GM19324 (cell line): ENCODE data around the gene AXL.

Experiments used
- ATAC-seq: cut with Tn5 transposase; IDR thresholded peaks from one replicate; pipeline ENCODE4 v1.9.1; 2021; ENCODE audit warnings: mild to moderate bottlenecking, moderate library complexity; ENCODE audit not compliant: unreplicated experiment, low FRiP score

Gene AXL

DNA sequence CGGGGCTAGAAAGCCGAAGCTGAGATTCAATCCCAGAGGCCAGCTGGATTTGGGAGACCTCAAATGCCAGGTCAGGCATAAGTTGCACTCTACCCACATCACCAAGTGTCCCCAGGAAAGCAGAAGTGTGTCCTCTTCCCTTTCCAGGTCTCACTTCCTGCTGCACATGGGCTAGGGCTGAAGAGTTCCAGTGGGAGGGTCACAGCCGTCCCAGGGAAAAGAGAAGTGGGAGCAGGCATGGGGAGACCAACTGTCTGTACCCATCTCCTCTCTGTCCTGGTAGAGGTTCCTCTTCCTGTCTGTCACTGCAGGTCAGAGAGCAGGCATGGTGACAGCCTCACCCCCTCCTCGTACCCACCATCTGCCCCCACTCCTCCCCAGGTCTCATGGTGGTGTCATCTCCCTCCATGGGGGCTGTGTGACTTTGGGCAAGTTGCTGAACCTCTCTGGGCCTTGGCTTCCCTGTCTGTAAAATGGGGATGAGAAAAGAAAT is 14.8 kb downstream of the AXL start:
- ATAC-seq: no peak

DNA sequence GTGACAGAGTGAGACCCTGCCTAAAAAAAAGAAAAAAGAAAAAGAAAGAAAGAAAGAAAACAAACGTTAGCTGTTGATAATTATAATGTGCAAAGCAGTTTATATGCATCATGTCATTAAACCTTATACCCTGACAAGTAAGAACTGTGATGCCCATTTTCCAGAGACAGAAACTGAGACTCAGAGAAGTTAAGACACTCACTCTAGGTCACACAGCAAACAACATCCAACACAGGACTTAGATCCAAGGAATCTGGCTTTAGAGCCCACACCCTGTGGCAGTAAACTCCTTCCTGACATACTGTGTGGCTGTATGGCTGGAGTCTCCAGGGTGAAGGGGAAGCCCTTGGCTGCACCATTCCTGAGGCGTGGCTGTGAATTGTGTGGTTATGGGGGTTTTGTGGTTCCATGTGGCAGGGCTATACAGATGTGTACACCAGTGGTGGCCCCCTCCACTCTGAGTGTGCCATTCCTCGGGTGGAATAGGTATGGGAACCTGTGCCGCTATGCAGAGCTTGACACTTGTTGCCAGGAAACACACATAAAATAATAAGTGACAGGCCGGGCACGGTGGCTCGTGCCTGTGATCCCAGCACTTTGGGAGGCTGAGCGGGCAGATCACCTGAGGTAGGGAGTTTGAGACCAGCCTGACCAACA is 15.6 kb downstream of the AXL start:
- no peak for ATAC-seq

DNA sequence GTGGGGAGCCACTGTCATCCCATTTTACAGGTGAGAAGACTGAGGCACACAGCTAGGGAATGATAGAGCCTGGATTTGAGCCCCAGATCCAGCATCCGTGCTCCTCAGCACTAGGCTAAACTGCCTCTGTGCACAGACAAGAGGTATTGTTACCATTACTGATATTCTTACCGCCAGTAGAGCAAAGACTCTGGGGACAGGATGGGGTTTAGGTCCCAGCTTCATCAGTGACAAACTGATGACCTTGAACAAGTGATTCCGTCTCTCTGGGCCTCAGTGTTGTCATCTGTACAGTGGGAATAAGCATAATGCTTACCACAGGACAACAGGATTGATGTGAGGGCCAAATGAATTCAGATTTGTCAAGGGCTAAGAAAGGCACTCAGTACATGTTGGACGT is 16.5 kb downstream of the AXL start:
- no peak for ATAC-seq

DNA sequence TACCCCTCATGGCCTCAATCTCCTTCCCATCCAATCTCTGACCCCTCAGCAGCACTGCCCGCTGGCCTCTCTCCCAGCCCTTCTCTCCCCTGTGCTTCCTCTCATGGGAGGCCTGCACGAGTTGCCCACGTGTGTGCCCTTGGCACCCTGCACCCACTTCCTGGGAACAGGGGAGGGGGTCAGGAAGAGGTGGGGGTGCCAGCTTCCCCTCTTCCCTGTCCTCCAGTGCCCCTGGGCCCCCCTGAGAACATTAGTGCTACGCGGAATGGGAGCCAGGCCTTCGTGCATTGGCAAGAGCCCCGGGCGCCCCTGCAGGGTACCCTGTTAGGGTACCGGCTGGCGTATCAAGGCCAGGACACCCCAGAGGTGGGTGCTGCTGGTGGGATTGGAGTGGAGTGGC is 19.2 kb downstream of the AXL start:
- no peak for ATAC-seq

DNA sequence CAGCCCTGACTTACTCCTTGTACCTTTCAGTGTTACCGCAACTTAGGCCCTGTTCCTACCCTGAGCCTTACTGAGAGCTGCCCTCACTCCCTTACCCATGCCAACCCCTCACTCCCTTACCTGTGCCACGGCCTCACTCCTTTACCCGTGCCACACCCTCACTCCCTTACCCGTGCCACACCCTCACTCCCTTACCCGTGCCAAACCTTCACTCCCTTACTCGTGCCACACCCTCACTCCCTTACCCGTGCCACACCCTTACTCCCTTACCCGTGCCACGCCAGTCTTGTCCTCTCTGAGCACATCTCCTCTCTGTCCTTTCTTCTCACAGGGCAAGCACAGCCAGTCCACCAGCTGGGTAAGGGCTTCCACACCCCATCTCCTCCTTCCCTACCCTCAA is 20.3 kb downstream of the AXL start:
- ATAC-seq: no peak

DNA sequence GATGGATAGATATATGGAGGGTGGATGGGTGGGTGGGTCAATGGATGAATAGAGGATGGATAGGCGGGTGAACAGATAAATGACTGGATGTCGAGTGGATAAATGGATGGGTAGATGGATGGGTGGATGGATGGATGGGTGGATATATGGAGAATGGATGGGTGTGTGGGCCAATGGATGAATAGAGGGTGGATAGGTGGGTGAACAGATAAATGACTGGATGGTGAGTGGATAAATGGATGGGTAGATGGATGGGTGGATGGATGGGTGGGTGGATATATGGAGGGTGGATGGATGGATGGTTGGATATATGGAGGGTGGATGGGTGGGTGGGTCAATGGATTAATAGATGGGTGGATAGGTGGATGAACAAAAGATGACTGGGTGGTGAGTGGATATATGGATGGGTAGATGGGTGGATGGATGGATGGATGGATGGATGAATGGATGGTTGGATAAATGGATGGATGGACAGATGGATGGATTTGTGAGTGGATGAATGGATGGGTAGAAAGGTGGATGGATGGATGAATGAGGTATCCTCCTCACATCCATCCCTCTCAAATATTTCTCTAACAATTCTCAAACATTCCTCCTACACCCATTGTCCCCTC is 21.0 kb downstream of the AXL start:
- no peak for ATAC-seq

DNA sequence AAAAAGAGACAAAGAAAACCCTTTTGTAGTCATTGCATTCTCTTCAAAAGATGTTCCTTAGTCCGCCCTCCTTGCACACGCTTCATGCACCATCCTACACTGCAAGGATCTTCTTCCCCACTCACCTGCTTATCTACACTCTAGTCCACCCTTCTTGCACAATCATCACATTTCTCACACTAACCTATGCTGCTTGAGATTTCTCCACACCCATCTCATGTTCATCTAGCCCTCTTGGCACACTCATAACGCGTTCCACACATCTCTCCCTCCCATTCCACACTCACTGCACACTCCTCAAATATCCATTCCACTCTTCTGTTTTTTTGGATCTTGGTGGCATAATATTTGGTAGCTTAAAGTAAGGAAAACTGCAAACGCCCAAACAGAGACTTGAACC is 22.8 kb downstream of the AXL start:
- no peak for ATAC-seq

DNA sequence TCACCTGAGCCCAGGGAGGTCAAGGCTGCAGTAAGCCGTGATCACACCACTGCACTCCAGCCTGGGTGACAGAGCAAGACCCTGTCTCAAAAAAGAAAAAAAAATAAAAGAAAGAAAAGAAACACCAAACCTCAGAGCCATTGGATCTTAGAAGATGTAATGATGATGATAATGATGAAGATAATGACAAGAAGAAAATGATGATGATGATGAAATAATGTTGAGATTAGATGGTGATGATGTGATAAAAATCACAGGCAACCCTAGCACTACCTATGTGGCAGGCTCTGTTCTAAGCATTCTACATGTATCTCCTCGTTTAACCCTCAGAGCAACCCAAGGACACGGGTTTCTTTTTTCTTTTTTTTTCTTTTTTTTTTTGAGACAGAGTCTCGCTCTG is 25.1 kb downstream of the AXL start:
- ATAC-seq: no peak

DNA sequence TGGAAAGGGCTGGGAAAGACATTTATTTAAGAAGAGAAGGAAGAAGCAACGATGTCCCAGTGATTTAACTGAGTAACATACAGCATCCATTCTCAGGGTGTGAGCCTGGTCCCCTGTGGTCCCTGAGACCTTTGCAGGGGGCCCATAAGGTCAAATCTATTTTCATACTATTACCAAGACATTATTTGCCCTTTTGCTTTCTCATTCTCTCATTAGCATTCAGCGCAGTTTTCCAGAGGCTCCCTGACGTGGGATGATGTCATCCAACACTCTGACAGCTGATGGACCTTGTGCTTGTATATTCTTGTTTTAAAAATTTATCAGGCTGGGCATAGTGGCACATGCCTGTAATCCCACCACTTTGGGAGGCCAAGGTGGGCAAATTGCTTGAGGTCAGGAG is 26.8 kb downstream of the AXL start:
- ATAC-seq: no peak

DNA sequence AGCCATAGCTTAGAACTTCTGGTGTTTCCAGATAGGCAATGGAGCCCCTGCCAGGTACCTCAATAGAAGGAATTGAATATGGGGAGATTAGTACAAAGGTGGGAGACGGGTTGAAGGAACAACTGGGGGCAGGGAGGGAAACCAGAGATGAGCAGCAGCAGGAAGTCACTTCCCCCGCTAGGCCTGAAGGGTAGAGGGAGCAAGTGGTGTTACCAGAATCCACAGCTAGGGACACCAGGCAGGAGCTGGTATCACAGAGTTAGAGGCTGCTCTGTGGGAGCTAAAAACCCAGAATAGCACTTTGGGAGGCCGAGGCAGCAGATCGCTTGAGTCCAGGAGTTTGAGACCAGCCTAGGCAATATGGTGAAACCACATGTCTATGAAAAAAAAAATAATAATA is 29.9 kb downstream of the AXL start:
- ATAC-seq: no peak

DNA sequence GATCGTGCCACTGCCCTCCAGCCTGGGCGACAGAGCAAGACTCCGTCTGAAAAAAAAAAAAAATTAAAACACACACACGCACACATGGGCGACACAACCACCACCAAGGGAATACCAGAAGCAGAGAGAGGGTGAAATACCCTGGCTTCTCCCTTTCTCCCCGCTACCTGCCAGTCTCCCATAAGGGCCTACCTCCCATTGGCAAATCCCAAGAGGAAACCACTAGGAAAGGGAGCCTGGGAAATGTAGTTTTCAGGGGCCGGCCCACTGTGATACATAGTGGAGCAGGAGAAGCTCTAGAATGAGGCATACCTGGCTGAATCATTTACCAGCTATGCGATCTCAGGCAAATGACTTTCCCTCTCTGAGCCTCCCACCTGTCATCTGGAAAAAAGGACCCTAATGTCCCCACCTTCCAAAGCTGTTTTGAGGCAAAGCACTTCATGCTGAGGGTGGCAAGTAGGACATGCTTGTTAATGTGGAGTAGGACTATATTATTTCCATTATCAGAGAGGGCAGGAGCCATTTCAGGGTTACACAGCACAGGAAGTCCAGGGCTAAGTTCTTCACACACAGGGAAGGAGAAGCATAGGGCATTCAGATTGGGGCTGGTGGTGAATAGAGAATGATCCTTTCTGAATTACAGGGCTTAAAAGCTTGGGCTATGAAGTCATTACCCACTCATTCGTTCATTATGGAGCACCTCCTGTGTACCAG is 30.8 kb downstream of the AXL start:
- ATAC-seq: no peak

DNA sequence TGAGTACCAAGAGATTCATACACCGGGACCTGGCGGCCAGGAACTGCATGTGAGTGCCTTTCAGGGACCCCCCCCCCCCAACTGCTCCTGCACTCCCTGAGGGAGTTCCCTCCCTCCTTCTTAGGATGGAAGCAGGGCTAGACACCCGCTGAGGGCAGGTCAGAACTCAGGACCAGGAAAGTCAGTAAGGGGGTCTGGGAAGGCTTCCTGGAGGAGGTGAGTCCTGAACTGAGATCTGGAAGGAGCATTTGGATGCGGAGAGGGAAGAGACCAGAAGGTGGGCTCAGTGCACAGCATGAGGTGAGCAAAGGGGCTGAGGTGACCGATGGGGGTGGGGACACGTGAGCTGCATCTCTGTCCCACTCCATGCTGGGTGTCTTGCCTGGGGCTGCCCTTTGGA is 34.6 kb downstream of the AXL start:
- ATAC-seq: no peak

DNA sequence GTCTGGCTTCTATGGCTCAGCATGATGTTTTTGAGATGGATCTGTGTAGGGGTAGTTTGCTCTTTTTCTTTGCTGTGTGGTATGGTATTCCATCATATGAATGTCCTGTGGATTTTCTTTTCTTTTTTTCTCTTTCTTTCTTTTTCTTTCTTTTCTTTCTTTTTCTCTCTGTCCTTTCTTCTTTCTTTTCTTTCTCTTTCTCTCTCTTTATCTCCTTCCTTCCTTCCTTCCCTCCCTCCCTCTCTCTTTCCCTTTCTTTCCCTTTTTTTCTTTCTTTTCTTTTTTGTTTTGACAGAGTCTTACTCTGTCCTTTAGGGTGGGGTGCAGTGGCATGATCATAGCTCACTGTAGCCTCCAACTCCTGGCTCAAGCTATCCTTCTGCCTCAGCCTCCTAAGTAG is 36.1 kb downstream of the AXL start:
- no peak for ATAC-seq

DNA sequence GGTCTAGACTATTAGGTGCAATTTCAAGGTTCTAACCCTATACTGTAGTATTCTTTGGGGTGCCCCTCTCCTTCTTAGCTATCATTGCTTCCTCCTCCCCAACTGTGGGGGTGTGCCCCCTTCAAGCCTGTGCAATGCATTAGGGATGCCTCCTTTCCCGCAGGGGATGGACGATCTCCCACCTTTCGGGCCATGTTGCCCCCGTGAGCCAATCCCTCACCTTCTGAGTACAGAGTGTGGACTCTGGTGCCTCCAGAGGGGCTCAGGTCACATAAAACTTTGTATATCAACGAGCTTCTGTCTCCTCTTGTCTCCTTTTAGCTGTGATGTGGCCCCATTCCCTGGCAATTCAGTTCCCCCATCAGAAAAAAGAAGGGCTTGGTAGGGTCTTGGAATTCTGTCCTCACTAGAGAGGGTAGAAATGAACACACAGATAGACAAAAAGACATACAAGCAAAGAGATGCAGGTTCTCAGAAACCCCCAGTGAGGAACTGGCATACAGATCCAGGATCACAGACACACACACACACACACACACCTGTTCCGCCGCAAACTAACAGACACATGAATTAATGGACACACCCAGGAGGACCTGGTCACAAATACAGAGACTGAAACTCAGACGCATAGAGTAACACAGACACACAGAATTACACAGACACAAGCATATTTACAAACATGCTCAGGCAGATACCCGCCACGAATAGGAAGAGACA is 42.6 kb downstream of the AXL start:
- ATAC-seq: no peak

DNA sequence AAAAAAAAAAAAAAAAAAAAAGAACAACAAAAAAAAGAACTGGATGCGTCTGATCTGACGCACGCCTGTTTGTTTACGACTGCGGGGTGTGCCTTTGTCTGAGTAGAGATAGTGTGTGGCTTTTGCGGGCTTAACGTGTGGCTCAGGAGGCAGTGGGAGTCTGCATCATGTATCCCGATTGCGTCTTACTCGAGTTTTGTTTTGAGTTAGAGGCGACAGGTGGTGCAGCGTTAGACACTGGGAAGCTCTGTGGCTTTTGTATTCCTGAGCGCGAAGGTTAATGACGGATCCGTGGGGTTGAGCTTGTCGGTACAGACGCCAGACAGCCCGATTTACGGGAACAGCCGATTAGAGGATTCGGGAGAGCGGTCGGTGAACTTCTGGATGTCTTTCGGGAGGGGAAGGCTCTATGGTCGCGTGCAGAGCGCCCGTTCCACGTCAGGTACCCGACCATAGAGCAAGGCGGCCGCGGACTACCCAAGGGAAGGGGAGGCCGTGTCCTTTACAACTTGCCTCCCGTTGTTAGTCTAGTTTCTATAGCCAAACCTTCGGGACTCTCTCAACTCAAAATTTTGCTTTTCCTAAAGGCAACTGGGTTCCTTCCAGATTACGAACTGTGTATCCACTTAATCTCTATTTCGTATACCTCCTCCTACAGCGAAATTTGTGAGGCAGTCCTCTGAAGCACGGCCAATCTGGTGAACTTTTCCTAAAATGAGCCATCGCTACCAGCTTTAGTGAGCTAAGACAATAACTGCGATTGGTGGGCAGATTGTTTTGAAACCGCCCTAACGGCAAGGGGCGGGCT is 44.2 kb downstream of the AXL start:
- peak; percentile 4 for ATAC-seq

DNA sequence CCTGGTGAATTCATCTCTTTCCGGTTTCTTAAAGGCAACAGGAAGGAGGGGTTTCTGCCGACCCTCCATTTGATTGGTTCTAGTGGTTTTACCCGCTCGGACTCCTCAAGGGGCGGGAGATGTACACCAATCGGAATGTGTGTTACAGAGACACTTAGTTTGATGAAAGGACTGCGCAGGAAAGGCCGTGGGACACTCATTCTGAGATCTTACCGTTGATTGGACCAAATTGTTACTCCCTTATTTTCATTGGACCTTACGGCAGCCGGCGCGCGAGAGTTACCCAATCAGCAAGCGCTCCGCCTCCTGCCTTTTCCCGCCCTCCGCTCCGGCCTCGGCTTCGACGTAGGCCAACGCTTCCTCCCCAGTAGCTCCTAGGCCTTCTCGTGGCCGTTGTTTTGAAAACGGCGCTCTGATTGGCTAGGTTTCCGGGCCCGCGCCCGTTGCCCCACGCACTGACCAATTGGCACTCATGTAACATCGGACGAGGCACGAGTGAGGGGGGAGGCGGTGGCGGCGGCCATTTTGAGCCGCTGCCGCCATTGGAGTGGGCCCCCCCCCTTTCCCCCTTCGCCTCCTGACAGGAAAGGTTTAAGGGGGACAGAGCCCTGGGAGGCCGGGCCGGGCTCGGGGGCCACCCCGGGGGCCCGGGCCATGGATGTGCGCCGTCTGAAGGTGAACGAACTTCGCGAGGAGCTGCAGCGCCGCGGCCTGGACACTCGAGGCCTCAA is 45.0 kb downstream of the AXL start, which contains the start of gene HNRNPUL1:
HNRNPUL1 (plus strand) TSS at position 523 of the 731 bp plus-strand sequence; CDS start at position 655, 132 bp downstream.
- peak; percentile 87 for ATAC-seq

DNA sequence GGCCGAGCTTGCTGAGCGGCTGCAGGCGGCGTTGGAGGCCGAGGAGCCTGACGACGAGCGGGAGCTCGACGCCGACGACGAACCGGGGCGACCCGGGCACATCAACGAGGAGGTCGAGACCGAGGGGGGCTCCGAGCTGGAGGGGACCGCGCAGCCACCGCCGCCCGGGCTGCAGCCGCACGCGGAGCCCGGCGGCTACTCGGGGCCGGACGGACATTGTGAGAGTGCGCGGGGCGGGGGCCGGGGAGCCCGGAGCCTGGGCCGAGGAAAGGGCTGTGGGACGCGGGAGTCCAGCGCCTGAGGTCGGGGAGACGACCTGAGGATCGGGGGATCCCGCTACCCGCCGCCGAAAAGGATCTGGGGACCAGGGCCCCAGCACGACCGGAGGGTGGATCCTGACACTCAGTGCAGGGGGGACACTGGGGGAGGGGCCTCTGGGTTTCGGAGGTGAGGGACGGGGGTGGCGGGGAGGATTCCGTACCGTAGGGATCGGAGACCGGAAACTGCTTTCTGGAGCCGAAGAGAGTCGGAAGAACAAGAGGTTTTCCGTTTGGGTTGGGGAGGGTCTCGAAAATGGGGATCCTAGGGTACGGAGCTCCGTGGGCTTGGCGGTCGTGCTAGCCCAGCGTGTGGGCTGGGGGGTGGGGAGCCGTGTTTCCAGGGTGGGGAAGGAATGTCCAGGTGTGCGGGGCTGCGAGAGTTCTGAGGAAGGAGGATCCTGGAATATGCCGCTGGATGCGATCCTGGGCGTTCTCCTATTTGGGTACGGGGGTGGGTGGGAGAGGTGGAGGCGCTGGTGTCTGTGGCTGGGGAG is 45.8 kb downstream of the AXL start:
- peak; percentile 4 for ATAC-seq

DNA sequence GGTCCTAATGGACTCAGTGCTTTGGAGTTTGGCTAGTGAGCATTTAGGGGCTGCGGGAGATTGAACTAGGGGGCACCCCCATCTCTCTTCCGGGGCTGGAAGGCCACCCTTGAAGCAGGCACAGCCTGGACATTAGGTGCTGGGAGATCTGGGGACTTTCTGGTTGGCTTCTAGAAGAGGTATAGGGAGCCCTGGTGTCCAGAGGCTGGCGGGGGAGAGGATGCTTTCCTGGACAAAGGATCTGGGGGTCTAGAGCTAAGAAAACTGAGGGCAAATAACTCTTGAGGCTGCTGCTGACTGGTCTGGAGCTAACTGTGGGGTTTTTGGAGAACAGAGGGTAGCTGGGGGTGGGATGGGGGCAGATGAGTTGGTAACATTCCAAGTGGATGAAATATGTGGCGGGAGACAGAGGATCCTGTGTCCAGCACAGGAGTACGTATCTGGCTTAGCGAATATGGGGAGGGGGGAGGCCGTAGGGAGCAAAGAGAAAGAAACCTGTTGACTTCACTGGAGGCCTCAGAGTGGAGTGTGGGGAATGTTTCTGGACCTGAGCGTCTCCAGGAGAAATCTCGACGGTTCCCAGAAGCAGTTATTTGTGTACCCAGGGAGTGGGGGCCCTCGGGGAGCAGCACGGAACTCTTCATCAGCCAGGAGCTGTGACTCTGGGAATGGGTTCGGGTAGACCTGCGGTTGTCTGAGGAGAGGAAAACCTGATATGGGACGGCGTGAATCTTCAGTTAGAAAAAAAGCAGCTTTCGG is 46.6 kb downstream of the AXL start:
- no peak for ATAC-seq
